Measurements from ENCODE around the gene CTBP2.

CTBP2 gene

GRCh38 chr10:124941823-124942222, 218.5 kb downstream of the CTBP2 start, which contains the start of gene ZRANB1:
ZRANB1 (plus strand) TSS chr10:124942123; CDS start chr10:124942494, 371 bp downstream.
- no peak for DNase-seq (ENCODE audit: low spot score)

- DNase-seq (ENCODE audit: low spot score) = no peak
Observed at GRCh38 chr10:124939290-124939689, 221.1 kb downstream of the CTBP2 start.

DNA sequence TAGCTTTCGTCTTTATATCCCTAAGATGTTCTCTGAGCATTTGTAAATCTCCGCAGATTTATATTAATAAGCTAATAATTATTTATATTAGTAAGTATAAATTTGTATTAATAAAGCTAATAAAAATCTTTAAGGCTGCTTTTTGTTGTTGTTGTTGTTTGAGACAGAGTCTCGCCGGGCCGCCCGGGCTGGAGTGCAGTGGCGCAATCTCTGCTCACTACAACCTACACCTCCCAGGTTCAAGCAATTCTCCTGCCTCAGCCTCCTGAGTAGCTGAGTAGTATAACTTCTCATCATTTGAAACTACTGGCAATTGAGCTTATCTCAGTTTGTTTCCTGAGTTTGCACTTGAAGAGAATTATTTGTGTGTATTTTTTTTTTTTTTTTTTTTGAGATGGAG, 223.6 kb downstream of the CTBP2 start:
- no peak for DNase-seq (ENCODE audit: low spot score)

DNA sequence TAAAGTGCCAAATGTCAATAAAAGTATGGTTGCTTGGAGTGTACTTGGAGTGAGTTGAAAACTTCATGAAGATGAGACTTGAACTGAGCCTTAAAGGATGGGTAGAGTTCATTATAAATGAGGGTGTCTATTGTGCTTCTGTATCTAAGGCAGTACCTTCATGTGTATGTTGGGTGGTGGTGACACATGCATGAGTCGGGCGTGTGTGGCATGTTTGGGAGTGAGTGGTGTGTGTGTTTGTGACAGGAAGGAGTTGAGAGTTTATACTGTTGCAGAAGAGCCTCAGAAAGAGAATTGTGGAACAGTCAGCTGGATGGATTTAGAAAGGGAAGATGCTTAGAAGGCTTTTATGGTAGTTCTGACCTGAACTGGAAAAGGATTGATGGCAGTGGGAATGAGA, 224.4 kb downstream of the CTBP2 start:
- DNase-seq (ENCODE audit: low spot score) = no peak
